ENCODE data around the gene RBM42. TPM values are rescaled to one million over a fixed set of nuclear protein-coding genes. Genes with fewer than 3 reads are reported as not detected.
"Not testable (repeated sequence)": the region's sequence is repeated elsewhere in the genome, so short reads cannot be mapped to it uniquely, and the experiment has no call there.

The RBM42 gene, protein sequence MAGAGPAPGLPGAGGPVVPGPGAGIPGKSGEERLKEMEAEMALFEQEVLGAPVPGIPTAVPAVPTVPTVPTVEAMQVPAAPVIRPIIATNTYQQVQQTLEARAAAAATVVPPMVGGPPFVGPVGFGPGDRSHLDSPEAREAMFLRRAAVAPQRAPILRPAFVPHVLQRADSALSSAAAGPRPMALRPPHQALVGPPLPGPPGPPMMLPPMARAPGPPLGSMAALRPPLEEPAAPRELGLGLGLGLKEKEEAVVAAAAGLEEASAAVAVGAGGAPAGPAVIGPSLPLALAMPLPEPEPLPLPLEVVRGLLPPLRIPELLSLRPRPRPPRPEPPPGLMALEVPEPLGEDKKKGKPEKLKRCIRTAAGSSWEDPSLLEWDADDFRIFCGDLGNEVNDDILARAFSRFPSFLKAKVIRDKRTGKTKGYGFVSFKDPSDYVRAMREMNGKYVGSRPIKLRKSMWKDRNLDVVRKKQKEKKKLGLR
- total RNA-seq (ENCODE audit: insufficient read depth, low replicate concordance): 20.9 TPM

DNA sequence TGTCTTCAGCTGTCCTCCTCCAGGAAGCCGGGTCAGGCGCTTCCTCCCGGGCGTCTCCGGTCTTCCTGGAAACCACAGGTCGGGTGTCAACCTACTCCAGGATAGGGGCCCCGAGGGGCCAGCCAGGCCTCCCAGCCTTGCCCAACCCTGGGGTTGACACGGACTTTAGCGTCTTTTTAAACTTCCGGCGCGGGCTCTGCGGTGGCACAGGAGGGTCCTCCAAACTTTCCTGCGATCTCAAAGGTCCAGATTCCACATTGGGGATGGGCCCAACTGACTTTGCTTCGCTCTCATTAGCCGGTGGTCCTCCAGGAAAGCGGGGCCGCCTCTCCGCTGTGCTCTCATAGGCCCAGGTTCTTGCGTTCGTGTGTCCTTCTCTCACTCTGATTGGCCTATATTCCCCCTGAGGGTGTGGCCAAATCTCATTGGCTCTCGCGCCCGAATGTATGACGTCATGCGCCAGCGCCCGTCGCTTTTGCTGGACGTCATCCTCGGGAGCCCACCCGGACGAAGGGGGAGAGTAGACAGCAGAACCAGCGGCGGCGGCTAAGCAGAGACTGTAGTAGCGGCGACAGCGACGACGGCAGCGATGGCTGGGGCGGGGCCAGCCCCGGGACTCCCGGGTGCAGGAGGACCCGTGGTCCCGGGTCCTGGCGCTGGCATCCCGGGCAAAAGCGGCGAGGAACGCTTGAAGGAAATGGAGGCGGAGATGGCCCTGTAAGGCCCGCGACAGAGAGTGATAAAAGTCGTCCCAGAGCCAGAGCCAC is at the start of gene RBM42:
TSS of gene RBM42 (plus strand) at position 472 of the 767 bp plus-strand sequence. CDS start at position 590, 118 bp downstream.
- peak; percentile 99 for DNase-seq (ENCODE audit: low spot score)

DNA sequence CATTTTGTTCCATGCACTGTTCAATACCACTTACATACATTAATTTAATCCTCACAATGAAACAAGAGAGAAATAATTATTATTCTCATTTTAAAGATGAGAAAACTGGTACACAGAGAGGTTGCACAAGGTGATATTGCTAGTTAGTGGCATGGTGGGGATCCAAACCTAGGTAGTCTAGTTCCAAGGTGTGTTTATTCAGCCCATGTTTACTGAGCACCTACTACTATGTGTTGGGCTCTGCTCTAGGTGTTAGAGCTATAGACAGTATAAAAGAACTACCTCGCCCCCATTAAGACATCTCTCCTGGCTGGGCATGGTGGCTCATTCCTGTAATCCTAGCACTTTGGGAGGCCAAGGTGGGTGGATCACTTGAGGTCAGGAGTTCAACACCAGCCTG is 46.1 kb upstream of the RBM42 start:
- DNase-seq (ENCODE audit: low spot score): no peak

- no peak for DNase-seq (ENCODE audit: low spot score)
Observed at GRCh38 chr19:35585848-35586247, 43.0 kb upstream of the RBM42 start, which contains the start of gene PMIS2. Gene PMIS2 (plus strand): TSS chr19:35586173. CDS start chr19:35586260, 87 bp downstream.

DNA sequence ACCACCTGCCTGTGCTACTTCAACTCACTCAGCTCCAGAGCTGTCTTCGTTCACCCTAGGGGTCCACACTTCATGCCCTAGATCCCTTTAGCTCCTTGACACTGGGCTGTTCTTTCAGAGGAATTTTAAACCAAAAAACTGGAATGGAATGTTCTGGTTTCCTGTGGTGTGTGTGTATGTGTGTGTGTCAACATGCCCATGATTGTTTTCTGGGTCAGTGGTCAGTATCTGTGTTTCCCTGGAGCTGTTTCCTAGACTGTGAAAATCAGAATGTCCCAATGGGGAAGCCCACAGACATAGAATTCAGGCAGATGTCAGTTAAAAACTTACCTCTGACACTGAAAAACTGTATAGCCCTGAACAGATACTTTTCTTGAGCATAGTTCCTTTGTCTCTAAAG is 41.5 kb upstream of the RBM42 start:
- no peak for DNase-seq (ENCODE audit: low spot score)

DNA sequence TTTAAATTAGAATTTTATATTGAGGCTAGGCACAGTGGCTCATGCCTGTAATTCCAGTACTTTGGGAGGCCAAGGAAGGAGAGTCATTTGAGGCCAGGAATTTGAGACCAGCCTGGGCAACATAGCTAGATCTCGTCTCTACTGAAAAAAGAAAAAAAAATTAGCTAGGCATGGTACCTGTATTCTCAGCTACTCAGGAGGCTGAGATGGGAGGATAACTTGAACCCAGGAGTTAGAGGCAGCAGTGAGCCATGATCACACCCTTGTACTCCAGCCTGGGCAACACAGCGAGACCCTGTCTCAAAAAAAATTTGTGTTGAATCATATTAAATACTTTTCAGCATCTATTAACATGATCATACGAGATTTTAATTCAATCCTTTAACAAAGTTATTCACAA is 38.0 kb upstream of the RBM42 start:
- DNase-seq (ENCODE audit: low spot score): no peak

GRCh38 chr19:35592226-35592625 is 36.6 kb upstream of the RBM42 start:
- peak; percentile 47 for DNase-seq (ENCODE audit: low spot score)

GRCh38 chr19:35595026-35595425 is 33.8 kb upstream of the RBM42 start:
- not testable (repeated sequence) for DNase-seq (ENCODE audit: low spot score)

- no peak for DNase-seq (ENCODE audit: low spot score)
Observed at GRCh38 chr19:35595928-35596327, 32.9 kb upstream of the RBM42 start.

DNA sequence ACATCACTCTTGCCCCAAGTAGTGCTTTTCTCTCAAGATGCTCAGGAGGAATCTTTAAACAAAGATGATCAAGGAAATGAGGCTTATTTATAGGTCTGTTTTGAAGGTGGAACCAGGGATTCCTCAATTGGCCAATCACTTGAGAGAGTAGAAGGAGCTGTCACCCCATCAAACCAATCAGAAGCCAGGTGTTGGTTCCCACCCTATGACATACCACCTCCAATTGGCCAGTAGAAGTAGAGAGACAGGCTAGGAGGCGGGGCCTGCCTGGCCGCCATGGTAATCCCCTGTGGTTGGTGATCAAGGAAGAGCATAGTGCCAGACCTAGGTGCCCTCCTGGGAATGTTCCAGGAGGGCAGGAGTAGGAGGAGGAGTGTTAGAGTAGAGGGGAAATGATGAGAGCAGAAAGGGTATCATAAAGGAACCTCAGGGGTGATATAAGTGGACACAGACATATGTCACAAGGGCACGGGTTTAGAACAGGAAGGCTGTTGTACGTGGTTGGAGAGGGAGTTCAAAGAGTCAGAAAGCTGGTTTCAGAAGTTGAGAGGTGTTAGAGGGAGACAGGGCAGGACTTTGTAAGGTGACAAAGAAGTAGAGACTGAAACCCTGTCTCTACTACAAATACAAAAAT is 32.4 kb upstream of the RBM42 start:
- no peak for DNase-seq (ENCODE audit: low spot score)

- no peak for DNase-seq (ENCODE audit: low spot score)
Observed at GRCh38 chr19:35601971-35602370, 26.9 kb upstream of the RBM42 start.

DNA sequence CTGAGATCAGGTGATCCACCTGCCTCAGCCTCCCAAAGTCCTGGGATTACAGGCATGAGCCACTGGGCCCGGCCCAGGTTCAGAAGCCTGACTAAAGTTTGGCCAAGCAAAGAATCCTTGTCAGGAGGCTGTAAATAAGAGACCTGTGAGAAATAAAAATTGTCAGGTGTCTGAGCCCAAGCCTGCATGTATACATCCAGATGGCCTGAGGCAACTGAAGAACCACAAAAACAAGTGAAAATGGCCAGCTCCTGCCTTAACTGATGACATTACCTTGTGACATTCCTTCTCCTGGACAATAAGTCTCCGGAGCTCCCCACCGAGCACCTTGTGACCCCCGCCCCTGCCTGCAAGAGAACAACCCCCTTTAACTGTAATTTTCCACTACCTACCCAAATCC is 24.4 kb upstream of the RBM42 start:
- not testable (repeated sequence) for DNase-seq (ENCODE audit: low spot score)

DNA sequence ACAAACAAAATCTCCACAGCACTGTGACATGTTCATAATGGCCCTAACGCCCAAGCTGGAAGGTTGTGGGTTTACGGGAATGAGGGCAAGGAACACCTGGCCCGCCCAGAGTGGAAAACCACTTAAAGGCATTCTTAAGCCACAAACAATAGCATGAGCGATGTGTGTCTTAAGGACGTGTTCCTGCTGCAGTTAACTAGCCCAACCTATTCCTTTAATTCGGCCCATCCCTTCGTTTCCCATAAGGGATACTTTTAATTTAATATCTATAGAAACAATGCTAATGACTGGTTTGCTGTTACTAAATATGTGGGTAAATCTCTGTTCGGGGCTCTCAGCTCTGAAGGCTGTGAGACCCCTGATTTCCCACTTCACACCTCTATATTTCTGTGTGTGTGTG is 21.7 kb upstream of the RBM42 start:
- DNase-seq (ENCODE audit: low spot score): not testable (repeated sequence)

DNA sequence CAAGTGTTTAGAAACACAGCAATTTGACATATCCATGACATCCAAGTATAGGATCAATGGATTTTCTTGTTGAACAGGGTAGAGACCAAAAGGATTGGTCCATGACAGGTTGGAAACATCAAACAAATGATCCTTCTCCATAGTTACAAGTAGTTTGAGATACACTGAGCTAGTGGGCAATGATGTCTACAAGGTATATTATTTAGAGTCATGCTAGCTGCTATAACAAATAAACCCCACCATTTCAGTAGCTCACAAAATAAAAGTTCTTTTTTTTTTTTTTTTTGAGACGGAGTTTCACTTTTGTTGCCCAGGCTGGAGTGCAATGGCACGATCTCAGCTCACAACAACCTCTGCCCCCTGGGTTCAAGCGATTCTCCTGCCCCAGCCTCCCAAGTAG is 21.2 kb upstream of the RBM42 start:
- DNase-seq (ENCODE audit: low spot score): no peak

DNA sequence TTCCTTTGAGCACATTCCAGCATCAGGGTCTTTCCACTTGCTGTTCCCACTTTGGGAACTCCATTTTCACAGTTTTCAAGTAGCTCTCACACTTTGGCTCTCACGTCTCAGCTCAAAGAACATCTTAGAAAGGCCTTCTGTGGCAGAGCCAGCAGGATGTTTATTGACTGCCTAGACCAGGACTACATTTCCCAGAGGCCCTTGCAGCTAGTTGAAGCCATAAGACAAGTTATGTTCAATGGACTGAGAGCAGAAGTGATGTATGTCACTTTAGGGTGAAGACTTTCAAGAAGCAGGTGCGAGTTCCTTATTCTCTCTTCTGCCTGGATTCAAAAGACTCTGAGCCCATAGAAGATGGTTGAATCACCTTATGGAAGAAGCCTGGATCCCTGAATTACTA is 20.6 kb upstream of the RBM42 start:
- no peak for DNase-seq (ENCODE audit: low spot score)

- DNase-seq (ENCODE audit: low spot score): no peak
Observed at GRCh38 chr19:35609851-35610353, 18.9 kb upstream of the RBM42 start.

GRCh38 chr19:35612224-35612558 is 16.6 kb upstream of the RBM42 start:
- DNase-seq (ENCODE audit: low spot score): no peak

DNA sequence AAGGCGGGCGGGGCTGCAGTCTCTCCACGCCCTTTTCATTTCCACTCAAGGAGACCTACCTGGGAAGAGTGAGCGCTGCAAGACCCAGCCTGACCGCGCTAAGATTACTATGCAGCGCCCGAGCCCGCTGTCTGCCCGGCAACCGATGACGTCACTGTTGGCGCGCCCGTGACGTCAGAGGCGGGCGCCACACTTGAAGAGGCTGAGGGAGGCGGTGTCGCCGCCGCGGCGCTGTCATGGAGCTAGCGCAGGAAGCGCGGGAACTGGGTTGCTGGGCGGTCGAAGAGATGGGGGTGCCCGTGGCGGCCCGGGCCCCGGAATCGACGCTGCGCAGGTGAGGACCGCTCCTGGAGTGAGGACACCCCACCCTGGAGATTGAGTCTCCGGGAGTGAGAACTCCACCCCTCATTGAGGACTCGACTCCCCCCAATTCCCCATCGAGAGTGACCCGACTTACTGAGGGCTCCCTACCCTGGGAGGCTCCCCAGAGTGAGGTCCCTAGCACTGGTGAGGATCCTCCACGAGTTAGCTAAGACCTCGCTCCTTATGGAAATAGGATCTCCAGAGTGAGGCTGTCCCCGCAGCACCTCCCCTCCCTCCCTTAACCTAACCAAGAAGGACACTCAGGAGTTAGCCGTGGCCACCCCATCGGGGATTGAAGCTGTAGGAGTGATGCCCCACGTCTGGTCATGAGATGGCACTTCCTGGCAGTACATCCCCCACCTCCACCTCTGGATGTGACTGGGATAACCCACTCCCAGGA is 16.1 kb upstream of the RBM42 start, which contains the start of gene HAUS5:
TSS of gene HAUS5 (plus strand) at position 177 of the 763 bp plus-strand sequence. CDS start at position 237, 60 bp downstream.
- peak; percentile 92 for DNase-seq (ENCODE audit: low spot score)

GRCh38 chr19:35613574-35613973 is 15.3 kb upstream of the RBM42 start:
- no peak for DNase-seq (ENCODE audit: low spot score)

GRCh38 chr19:35615036-35615435 is 13.8 kb upstream of the RBM42 start:
- DNase-seq (ENCODE audit: low spot score): no peak

DNA sequence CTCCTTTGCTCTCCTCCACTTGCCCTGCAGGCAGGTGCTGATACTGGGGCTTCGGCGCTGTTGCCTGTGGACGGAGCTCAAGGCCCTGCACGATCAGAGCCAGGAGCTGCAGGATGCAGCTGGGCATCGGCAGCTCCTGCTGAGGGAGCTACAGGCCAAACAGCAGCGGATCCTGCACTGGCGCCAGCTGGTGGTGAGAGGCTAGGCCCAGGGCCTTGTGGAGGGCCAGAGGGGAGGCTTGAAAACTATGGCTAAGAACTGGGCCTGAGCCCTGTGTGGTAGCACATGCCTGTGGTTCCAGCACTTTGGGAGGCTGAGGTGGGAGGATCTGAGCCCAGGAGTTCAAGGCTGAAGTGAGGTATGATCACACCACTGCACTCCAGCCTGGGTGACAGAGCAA is 10.0 kb upstream of the RBM42 start:
- DNase-seq (ENCODE audit: low spot score): no peak

DNA sequence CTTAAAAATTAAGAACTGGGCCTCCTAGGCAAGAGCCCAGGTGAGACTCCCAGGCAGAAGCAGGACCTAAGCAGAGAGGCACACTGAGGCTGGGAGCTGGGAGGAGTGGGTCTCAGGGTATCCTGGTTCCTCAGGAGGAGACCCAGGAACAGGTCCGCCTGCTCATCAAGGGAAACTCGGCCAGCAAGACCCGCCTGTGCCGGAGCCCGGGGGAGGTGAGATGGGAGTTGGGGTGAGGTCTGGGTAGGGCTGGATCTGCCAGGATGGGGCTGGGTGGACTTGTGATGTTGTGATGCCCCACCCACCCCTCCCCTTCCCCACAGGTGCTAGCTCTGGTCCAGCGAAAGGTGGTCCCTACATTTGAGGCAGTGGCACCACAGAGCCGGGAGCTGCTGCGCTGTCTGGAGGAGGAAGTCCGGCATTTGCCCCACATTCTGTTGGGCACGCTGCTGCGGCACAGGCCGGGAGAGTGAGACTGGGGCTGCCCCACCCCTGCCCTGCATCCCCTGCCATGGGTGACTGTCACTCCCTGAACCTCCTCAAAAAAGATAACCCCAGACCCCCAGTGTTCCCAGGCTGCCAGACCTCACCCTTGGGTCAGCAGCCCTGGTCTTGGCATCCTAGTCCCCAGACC is 9.4 kb upstream of the RBM42 start:
- DNase-seq (ENCODE audit: low spot score): no peak

Data from umbilical cord (tissue), 2 donors.